ENCODE measurements around the gene EEF1AKMT4. TPM values are rescaled to one million over a fixed set of nuclear protein-coding genes. Genes with fewer than 3 reads are reported as not detected.

Gene EEF1AKMT4
- total and polyA plus RNA-seq, 2 of the 8 experiments (the other 6 are each of a cell fraction or from before 2014, with no cell fraction given): 9.3 to 30.1 TPM

GRCh38 chr3:184249412-184250166, at the start of gene EEF1AKMT4 (continued):
- peak; percentile 39; the same call in 1 of the 2 replicates for TF ChIP-seq PHF8 (conservative IDR thresholded peaks at IDR 0.05; ENCODE audit: low read depth, low read length)
- peak; percentile 99 for TF ChIP-seq CEBPB (IDR thresholded peaks at IDR 0.05; ENCODE audit: low read depth, low read length)
- TF ChIP-seq CHD2 (IDR thresholded peaks at IDR 0.05; ENCODE audit: low read length): 0 out of 2 replicates have a peak, but pooled peaks have one; percentile 29
- peak; percentile 72 for TF ChIP-seq KDM4A (IDR thresholded peaks at IDR 0.05; ENCODE audit: low read depth, low read length, severe bottlenecking)
- 0 out of 2 replicates have a peak, but pooled peaks have one; percentile 47 for TF ChIP-seq RBBP5 (IDR thresholded peaks at IDR 0.05; ENCODE audit: borderline replicate concordance, low read depth, low read length)
- peak; percentile 1 to 60; a peak in 2 of 3 replicates for TF ChIP-seq POLR2A (IDR thresholded peaks at IDR 0.05; ENCODE audit: control extremely low read depth in 1 of 2, low read depth in 2 of 2, low read length in 2 of 2)
- no peak for TF ChIP-seq EP300 (IDR thresholded peaks at IDR 0.05; ENCODE audit: borderline replicate concordance in 1 of 2, low read depth in 2 of 2, low read length in 2 of 2)
- TF ChIP-seq SIN3A (conservative IDR thresholded peaks at IDR 0.05 in 1 of 2, IDR thresholded peaks at IDR 0.05 in 1 of 2; ENCODE audit: low read depth in 1 of 2, low read length in 2 of 2): peak; percentile 96 to 97
- TF ChIP-seq GTF2F1 (IDR thresholded peaks at IDR 0.05; ENCODE audit: borderline replicate concordance, low read depth, low read length): 0 out of 2 replicates have a peak, but pooled peaks have one; percentile 29
- peak; percentile 58; the same call in 1 of the 2 replicates for TF ChIP-seq TCF12 (IDR thresholded peaks at IDR 0.05; ENCODE audit: low read depth, low read length)
- 0 out of 2 replicates have a peak, but pooled peaks have one; percentile 40 for TF ChIP-seq SP1 (IDR thresholded peaks at IDR 0.05; ENCODE audit: low read depth, low read length)
- peak; percentile 96 for TF ChIP-seq MAX (IDR thresholded peaks at IDR 0.05)
- TF ChIP-seq HDAC2 (IDR thresholded peaks at IDR 0.05; ENCODE audit: borderline replicate concordance in 1 of 2, low read depth in 2 of 2, low read length in 2 of 2): 0 out of 4 replicates have a peak, but pooled peaks of 1 of the 2 experiments have one; percentile 66
- peak; percentile 30 to 41; a peak in 3 of 4 replicates for TF ChIP-seq RAD21 (IDR thresholded peaks at IDR 0.05 in 1 of 2, conservative IDR thresholded peaks at IDR 0.05 in 1 of 2; ENCODE audit: low read depth in 2 of 2, low read length in 2 of 2)
- TF ChIP-seq YY1 (IDR thresholded peaks at IDR 0.05; ENCODE audit: low read depth, low read length): peak; percentile 73
- TF ChIP-seq CREB1 (IDR thresholded peaks at IDR 0.05): peak; percentile 31; the same call in 1 of the 2 replicates
- peak; percentile 76; the same call in 1 of the 2 replicates for TF ChIP-seq TBP (IDR thresholded peaks at IDR 0.05; ENCODE audit: low read depth, low read length)
- TF ChIP-seq ATF2 (IDR thresholded peaks at IDR 0.05; ENCODE audit: low read length): no peak; the same call in 1 of the 2 replicates
- TF ChIP-seq HDAC6 (IDR thresholded peaks at IDR 0.05; ENCODE audit: low read depth, low read length): no peak
- TF ChIP-seq GABPA (IDR thresholded peaks at IDR 0.05; ENCODE audit: borderline replicate concordance, insufficient read depth, low read length): peak; percentile 86; the same call in 1 of the 2 replicates
- TF ChIP-seq CHD1 (IDR thresholded peaks at IDR 0.05; ENCODE audit: low read depth, low read length): no peak

Data from H1 (cell line).